MM.1S (cell line): ENCODE data around the gene RANGAP1.

Experiments used
- CTCF ChIP-seq: fragments of 300-600 bp; sonication (generic); IDR thresholded peaks from 2 replicates; pipeline ENCODE4 v1.5.1; 2016; ENCODE audit warnings: antibody characterized with exemption, low read length, mixed read lengths
- EZH2 ChIP-seq: fragments of 300-600 bp; sonication (generic); optimal IDR thresholded peaks from 2 replicates; pipeline ENCODE3; 2017; ENCODE audit warnings: low read depth, mild to moderate bottlenecking, antibody characterized with exemption, low read length, mixed read lengths
- EZH2phosphoT487 ChIP-seq: fragments of 300-600 bp; sonication (generic); IDR thresholded peaks from 2 replicates; pipeline ENCODE4 v1.6.1; 2018; ENCODE audit warnings: antibody characterized with exemption, low read length

GRCh38 chr22:41267958-41268357 lies 18.0 kb downstream of the RANGAP1 start:
- TF ChIP-seq CTCF, result no peak
- no peak for TF ChIP-seq EZH2
- no peak for TF ChIP-seq EZH2phosphoT487
